Measurements from ENCODE around the gene TUBG1. TPM values are rescaled to one million over a fixed set of nuclear protein-coding genes. Genes with fewer than 3 reads are reported as not detected.
"Not testable (repeated sequence)": the region's sequence is repeated elsewhere in the genome, so short reads cannot be mapped to it uniquely, and the experiment has no call there.

Gene TUBG1
- total RNA-seq, 2 donors from 2014 or later, result 42.3 to 51.5 TPM

- Mint-ChIP-seq H3K27me3 (ENCODE audit: low read depth) (no peaks in the 10 kb centered on the region), H3K4me3 (no peak overlapping the region), H3K36me3 (ENCODE audit: insufficient read depth in 2 of 2) (peaks cover 0 to 14% of the 10 kb centered on the region in 2 donors), H3K4me1 (ENCODE audit: low read depth) (peaks cover 16% of the 10 kb centered on the region), H3K27ac (no peak overlapping the region), H3K9me3 (no peaks in the 10 kb centered on the region)
- ATAC-seq (replicated peaks in 1 of 2) (no peak), DNase-seq (no peak)
These were observed 9.1 kb downstream of the TUBG1 start for GRCh38 chr17:42618442-42619150.

- peaks cover 16% of the 10 kb centered on the region for H3K4me1 Mint-ChIP-seq (ENCODE audit: low read depth)
- DNase-seq; H3K4me3 Mint-ChIP-seq; H3K27me3 Mint-ChIP-seq (ENCODE audit: low read depth); H3K9me3 Mint-ChIP-seq; H3K36me3 Mint-ChIP-seq (ENCODE audit: insufficient read depth in 2 of 2); ATAC-seq (replicated peaks in 1 of 2); H3K27ac Mint-ChIP-seq: not testable (repeated sequence)
These were observed 12.5 kb downstream of the TUBG1 start for GRCh38 chr17:42621987-42622386.

DNA sequence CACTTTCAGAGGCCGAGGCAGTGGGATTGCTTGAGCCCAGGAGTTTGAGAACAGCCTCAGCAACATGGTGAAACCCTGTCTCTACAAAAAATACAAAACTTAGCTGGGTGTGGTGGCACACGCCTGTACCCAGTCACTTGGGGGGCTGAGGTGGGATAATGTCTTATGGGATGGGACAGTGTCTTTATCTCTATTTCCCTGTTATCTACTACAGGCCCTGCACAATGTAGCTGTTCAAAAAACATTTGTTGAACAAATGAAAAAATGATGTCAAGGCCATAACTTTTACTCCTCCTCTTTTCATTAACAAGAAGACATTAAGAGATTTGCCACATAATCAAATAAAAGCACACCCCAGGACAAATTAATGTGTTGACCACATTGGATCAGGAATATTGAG lies 13.8 kb downstream of the TUBG1 start:
- Mint-ChIP-seq H3K4me1 (ENCODE audit: low read depth) (peaks cover 9% of the 10 kb centered on the region), H3K9me3 (no peaks in the 10 kb centered on the region), H3K36me3 (ENCODE audit: insufficient read depth in 2 of 2) (no peaks in the 10 kb centered on the region), H3K27ac (no peak overlapping the region), H3K4me3 (no peak overlapping the region), H3K27me3 (ENCODE audit: low read depth) (no peaks in the 10 kb centered on the region)
- no peak for ATAC-seq (replicated peaks in 1 of 2)
- DNase-seq, result no peak

DNA sequence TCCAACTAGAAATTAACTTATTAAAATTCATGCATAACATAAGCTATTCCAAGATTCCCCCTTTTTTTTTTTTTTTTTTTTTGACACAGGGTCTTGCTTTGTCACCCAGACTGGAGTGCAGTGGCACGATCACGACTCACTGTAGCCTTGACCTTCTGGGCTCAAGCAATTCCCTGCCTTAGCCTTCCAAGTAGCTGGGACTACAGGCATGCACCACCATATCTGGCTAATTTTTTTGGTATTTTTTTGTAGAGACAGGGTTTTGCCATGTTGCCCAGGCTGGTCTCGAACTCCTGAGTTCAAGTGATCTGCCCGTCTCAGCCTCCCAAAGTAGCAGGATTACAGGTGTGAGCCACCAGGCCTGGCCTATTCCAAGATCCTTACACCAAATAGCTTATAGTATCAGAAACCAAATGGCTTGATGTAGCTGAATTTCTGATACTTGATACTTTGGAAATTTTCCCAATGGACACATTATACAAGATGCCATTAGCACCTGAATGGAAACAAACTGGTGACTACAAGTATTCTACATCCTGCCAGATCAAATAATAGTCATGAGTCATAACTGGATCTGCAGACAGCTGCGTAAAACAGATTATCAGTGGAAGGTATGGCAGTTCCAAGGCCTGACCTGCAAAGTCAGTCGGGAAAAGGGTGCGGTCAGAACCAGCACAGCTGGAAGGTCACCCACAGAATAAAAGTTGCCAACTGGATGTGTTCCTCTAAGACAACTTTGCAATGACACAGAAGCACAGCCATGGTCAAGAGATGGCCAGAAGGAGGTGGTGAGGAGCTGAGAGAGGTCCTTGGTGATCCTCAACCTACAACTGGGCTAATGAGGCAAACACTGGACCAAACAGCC lies 14.5 kb downstream of the TUBG1 start:
- Mint-ChIP-seq H3K4me3 (no peak overlapping the region), H3K27me3 (ENCODE audit: low read depth) (no peaks in the 10 kb centered on the region), H3K36me3 (ENCODE audit: insufficient read depth in 2 of 2) (no peaks in the 10 kb centered on the region), H3K9me3 (no peaks in the 10 kb centered on the region), H3K4me1 (ENCODE audit: low read depth) (peaks cover 2% of the 10 kb centered on the region), H3K27ac (no peak overlapping the region)
- ATAC-seq (replicated peaks in 1 of 2) (no peak), DNase-seq (no peak)

- not testable (repeated sequence) for H3K9me3 Mint-ChIP-seq; DNase-seq; H3K36me3 Mint-ChIP-seq (ENCODE audit: insufficient read depth in 2 of 2); H3K27ac Mint-ChIP-seq; H3K27me3 Mint-ChIP-seq (ENCODE audit: low read depth); H3K4me1 Mint-ChIP-seq (ENCODE audit: low read depth); ATAC-seq (replicated peaks in 1 of 2); H3K4me3 Mint-ChIP-seq
These were observed 17.7 kb downstream of the TUBG1 start for GRCh38 chr17:42627032-42627764.

- no peak for DNase-seq
- no peak overlapping the region for H3K27ac Mint-ChIP-seq
- H3K4me3 Mint-ChIP-seq, result no peak overlapping the region
- no peaks in the 10 kb centered on the region for H3K4me1 Mint-ChIP-seq (ENCODE audit: low read depth)
- H3K9me3 Mint-ChIP-seq, result no peaks in the 10 kb centered on the region
- ATAC-seq (replicated peaks in 1 of 2), result no peak
- H3K27me3 Mint-ChIP-seq (ENCODE audit: low read depth), result no peaks in the 10 kb centered on the region
- no peaks in the 10 kb centered on the region for H3K36me3 Mint-ChIP-seq (ENCODE audit: insufficient read depth in 2 of 2)
These were observed 20.0 kb downstream of the TUBG1 start for GRCh38 chr17:42629411-42630009.

DNA sequence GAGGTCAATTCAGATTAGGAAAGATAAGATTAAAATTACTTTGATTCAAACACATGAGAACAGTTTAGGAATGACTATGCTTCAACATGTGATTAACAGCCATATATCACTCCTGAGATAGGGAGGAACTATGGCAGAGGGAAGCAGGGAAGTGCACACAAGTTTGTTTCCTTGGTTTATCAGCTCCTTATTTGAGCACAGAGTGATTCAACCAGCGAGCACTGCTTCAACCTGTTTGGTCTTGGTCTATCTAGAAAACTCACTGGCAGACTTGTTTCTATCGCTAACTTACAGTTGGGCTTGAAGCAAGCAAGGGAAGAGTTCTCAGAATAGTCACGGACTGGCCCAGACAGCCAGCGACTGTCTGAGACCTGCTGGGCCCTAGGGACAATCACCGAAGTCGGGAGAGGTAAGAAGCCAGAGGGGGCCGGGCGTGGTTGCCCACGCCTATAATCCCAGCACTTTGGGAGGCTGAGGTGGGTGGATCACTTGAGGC lies 23.5 kb downstream of the TUBG1 start:
- no peak for ATAC-seq (replicated peaks in 1 of 2)
- Mint-ChIP-seq H3K4me1 (ENCODE audit: low read depth) (no peaks in the 10 kb centered on the region), H3K27me3 (ENCODE audit: low read depth) (no peaks in the 10 kb centered on the region), H3K9me3 (no peaks in the 10 kb centered on the region), H3K27ac (no peak overlapping the region), H3K36me3 (ENCODE audit: insufficient read depth in 2 of 2) (no peaks in the 10 kb centered on the region), H3K4me3 (no peak overlapping the region)
- no peak for DNase-seq

GRCh38 chr17:42639525-42640113 lies 30.1 kb downstream of the TUBG1 start:
- no peaks in the 10 kb centered on the region for H3K4me1 Mint-ChIP-seq (ENCODE audit: low read depth)
- peaks cover 11% of the 10 kb centered on the region for H3K27me3 Mint-ChIP-seq (ENCODE audit: low read depth)
- no peak for ATAC-seq (replicated peaks in 1 of 2)
- H3K9me3 Mint-ChIP-seq, result no peaks in the 10 kb centered on the region
- H3K36me3 Mint-ChIP-seq (ENCODE audit: insufficient read depth in 2 of 2), result no peaks in the 10 kb centered on the region
- no peak overlapping the region for H3K27ac Mint-ChIP-seq
- no peak overlapping the region for H3K4me3 Mint-ChIP-seq
- DNase-seq, result no peak

- peaks cover 11% of the 10 kb centered on the region for H3K27me3 Mint-ChIP-seq (ENCODE audit: low read depth)
- no peaks in the 10 kb centered on the region for H3K4me1 Mint-ChIP-seq (ENCODE audit: low read depth)
- DNase-seq, result no peak
These were observed 30.6 kb downstream of the TUBG1 start for GRCh38 chr17:42640121-42640520.

DNA sequence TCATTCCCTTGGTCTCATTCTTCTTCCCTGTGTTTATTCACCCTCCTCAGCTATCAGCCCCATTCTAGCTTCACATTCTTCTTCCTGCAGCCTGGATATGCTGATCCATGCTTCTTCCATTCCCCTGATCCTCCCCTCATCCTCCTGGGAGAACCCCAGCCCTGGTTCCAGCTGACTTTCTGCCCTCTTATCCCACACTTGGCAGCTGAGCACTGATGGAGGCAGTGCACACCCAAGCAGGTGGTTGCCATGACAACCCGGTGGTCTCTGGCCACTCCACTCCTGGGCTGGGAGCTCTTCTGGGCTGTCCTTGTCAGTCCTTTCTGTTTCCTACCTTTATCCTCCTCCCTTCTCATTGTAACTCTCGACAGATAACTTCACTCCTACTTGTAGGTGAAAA lies 32.9 kb downstream of the TUBG1 start:
- H3K36me3 Mint-ChIP-seq (ENCODE audit: insufficient read depth in 2 of 2), result no peaks in the 10 kb centered on the region
- peaks cover 16% of the 10 kb centered on the region for H3K27me3 Mint-ChIP-seq (ENCODE audit: low read depth)
- no peak overlapping the region for H3K4me3 Mint-ChIP-seq
- no peak overlapping the region for H3K27ac Mint-ChIP-seq
- no peak for DNase-seq
- H3K9me3 Mint-ChIP-seq, result no peaks in the 10 kb centered on the region
- no peak for ATAC-seq (replicated peaks in 1 of 2)
- no peaks in the 10 kb centered on the region for H3K4me1 Mint-ChIP-seq (ENCODE audit: low read depth)

More at GRCh38 chr17:42640121-42640520, 30.6 kb downstream of the TUBG1 start:
- no peak for ATAC-seq (replicated peaks in 1 of 2)
- Mint-ChIP-seq H3K36me3 (ENCODE audit: insufficient read depth in 2 of 2) (no peaks in the 10 kb centered on the region), H3K9me3 (no peaks in the 10 kb centered on the region), H3K4me3 (no peak overlapping the region), H3K27ac (no peak overlapping the region)

DNA sequence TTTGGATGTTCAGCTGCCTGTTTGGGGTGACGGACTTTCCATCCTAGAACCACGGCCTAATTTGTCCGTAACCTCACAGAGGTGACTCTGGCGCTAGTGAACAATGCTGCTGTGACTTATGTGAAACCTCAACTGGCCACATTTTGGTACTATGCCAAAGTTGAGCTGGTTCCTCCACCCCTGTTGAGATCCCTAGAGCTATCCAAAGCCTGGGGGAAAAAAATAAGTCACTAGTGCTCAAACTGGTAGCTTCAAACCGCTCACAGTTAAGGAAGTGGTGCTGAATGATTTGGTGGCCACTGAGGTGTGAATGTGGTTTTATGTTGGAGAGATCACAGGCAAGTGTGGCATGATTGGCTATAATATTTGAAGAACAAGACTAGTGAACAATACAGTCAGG lies 38.3 kb downstream of the TUBG1 start:
- Mint-ChIP-seq H3K9me3 (no peaks in the 10 kb centered on the region), H3K36me3 (ENCODE audit: insufficient read depth in 2 of 2) (no peaks in the 10 kb centered on the region), H3K4me1 (ENCODE audit: low read depth) (no peaks in the 10 kb centered on the region), H3K27ac (no peak overlapping the region), H3K27me3 (ENCODE audit: low read depth) (peaks cover 16% of the 10 kb centered on the region), H3K4me3 (no peak overlapping the region)
- ATAC-seq (replicated peaks in 1 of 2) (no peak), DNase-seq (no peak)

DNA sequence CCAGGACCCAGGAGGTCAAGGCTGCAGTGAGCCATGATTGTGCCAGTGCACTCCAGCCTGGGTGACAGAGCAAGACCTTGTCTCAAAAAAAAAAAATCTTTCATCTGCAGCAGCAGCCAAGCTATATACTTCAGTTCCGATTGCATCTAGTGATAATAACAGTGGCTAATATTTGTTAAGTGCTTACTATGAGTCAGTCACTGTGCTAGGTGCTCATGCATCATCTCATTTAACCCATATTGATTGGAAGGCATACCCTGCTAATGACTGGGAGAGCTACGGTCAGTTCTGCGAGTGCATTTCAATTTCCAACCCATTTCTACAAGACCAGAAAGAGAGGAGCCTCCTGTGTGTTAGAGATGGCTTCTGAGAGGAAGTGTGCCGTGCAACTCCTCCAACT lies 41.9 kb downstream of the TUBG1 start:
- no peaks in the 10 kb centered on the region for H3K36me3 Mint-ChIP-seq (ENCODE audit: insufficient read depth in 2 of 2)
- H3K4me1 Mint-ChIP-seq (ENCODE audit: low read depth), result peaks cover 22% of the 10 kb centered on the region
- peaks cover 34% of the 10 kb centered on the region for H3K27me3 Mint-ChIP-seq (ENCODE audit: low read depth)
- no peaks in the 10 kb centered on the region for H3K9me3 Mint-ChIP-seq
- H3K27ac Mint-ChIP-seq, result no peak overlapping the region
- no peak for ATAC-seq (replicated peaks in 1 of 2)
- no peak for DNase-seq
- H3K4me3 Mint-ChIP-seq, result no peak overlapping the region

All from activated T-cell treated with anti-CD3 and anti-CD28 coated beads, Interleukin-2, amount 50 U/mL, for 72 hours (primary cell).